HG03103 (cell line): ENCODE measurements around the gene RASL10A.
A peak's percentile ranks its signal among the peaks of the same experiment; 100 is the strongest.

Source experiments
- ATAC-seq: cut with Tn5 transposase; IDR thresholded peaks from one replicate; pipeline ENCODE4 v1.9.1; 2021; ENCODE audit warnings: low read depth; ENCODE audit not compliant: unreplicated experiment

RASL10A gene

GRCh38 chr22:29272624-29273023 is 42.9 kb downstream of the RASL10A start:
- ATAC-seq = no peak

- no peak for ATAC-seq
Measured at GRCh38 chr22:29270475-29271271, 44.8 kb downstream of the RASL10A start.

- no peak for ATAC-seq
Measured at GRCh38 chr22:29269731-29270474, 45.6 kb downstream of the RASL10A start.

- no peak for ATAC-seq
Measured at GRCh38 chr22:29269230-29269604, 46.3 kb downstream of the RASL10A start.

- no peak for ATAC-seq
Measured at GRCh38 chr22:29268511-29269229, 46.8 kb downstream of the RASL10A start.

- peak; percentile 59 for ATAC-seq
Measured at GRCh38 chr22:29267858-29268510, 47.5 kb downstream of the RASL10A start, which contains the start of the genes EWSR1 and RHBDD3. EWSR1 (plus strand) TSS chr22:29268268; CDS start chr22:29268337, 69 bp downstream. RHBDD3 (minus strand) TSS chr22:29267981; CDS start chr22:29265626, 2,355 bp downstream.

GRCh38 chr22:29267462-29267857 is 48.0 kb downstream of the RASL10A start:
- ATAC-seq = no peak

- no peak for ATAC-seq
Measured at GRCh38 chr22:29266564-29267461, 48.7 kb downstream of the RASL10A start.

GRCh38 chr22:29265929-29266328 is 49.6 kb downstream of the RASL10A start:
- no peak for ATAC-seq

GRCh38 chr22:29265305-29265704 is 50.2 kb downstream of the RASL10A start:
- ATAC-seq = no peak

GRCh38 chr22:29263791-29264276 is 51.7 kb downstream of the RASL10A start:
- no peak for ATAC-seq
